T follicular helper cell (primary cell): ENCODE measurements around the gene GADD45A.

Source experiments
- DNase-seq: peaks from one replicate; pipeline ENCODE4 v3.0.0-alpha.2; 2020; ENCODE audit warnings: low read depth

The GADD45A gene

GRCh38 chr1:67668660-67669059 lies 16.3 kb upstream of the GADD45A start:
- DNase-seq: no peak

DNA sequence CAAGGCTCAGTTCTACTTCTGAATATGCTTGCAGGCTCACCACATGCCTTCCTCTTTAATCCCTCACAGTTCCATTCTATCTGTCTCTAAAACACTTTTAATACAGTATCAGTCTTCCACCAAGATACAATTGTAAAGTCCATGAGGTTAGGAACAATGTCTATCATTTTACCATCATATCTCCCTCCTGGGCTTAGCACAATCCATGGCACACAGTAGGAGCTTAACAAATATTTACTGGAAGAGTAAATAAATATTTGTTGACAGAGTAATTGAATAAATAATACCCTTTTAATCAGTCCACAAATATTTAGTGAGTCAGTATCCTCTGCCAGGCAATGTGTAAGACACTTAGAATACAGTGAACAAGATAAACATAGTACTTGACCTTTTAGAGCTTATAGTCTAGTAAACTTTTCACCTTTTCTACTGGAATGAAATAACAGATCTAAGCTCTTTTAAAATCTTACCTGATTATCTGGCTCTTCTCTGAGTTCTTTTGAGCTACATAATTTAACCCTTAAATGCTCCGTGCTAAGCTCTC lies 12.7 kb upstream of the GADD45A start:
- DNase-seq: no peak

DNA sequence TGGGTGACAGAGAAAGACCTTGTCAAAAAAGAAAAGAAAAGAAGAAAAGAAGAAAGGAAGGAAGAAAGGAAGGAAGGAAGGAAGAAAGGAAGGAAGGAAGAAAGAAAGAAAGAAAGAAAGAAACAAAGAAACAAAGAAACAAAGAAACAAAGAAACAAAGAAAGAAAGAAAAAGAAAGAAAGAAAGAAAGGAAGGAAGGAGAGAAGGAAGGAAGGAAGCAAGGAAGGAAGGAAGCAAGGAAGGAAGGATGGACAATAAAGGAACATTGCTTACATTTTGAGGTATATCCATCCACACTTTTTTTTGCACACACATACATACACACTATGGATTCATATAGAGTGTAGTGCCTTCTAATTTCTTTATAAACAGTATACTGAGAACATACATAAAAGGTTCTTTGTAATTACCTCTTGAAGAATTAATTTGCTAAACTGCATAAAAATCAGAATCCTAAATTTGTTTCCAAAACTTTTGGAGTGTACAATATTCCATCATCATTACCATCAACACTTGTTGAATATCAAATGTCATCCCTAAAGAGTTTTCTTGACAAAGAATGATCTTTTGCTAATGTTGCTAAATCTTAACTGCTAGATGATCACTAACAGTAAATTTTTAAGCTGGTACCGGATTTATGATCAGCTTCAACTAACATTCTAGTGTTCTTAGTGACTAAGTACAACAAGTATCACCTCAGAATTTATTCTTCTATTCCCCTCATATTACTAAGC lies 11.4 kb upstream of the GADD45A start:
- DNase-seq: no peak

- DNase-seq: peak; percentile 34
Observed at GRCh38 chr1:67674260-67675011, 10.6 kb upstream of the GADD45A start.

GRCh38 chr1:67675800-67676199 lies 9.2 kb upstream of the GADD45A start:
- no peak for DNase-seq

- DNase-seq: no peak
Observed at GRCh38 chr1:67676287-67676686, 8.7 kb upstream of the GADD45A start.

GRCh38 chr1:67676946-67677345 lies 8.1 kb upstream of the GADD45A start:
- DNase-seq: no peak

DNA sequence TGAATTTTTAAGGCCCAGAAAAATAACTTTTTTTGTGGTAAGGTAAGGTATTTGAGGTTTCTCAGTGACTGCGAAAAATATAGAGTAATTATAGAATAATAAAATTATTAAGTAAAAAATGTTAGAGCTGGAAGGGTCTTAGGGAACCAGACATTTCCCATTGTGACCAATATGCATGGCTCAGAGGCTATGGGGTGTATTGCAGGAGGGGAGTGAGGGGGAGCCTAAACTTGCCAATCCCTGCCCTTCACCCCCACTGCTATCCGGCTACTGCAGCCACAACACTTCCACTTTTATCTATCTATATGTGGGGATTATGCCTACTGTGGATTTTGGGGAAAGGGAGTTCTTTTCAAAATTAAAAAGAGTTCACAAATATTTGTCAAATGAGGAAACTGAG lies 7.6 kb upstream of the GADD45A start:
- no peak for DNase-seq

GRCh38 chr1:67677930-67678329 lies 7.1 kb upstream of the GADD45A start:
- no peak for DNase-seq

DNA sequence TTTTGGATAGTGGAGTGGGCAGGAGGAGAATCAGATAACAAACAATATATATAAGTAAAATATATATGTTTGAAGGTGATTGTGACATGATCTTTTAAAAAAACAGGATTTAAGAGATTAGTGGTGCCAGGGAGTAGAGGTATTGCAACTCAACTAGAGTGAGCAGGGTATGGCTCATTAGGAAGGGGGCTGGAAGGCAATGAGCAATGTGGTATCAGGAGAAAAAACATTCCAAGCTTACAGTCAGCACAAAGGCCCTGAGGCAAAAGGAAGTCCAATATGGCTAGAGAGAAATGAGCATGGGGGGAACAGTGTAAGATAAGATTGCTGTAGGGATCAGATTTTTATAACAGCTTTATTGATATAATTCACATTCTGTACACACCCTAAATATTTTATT lies 5.3 kb upstream of the GADD45A start:
- DNase-seq: no peak

DNA sequence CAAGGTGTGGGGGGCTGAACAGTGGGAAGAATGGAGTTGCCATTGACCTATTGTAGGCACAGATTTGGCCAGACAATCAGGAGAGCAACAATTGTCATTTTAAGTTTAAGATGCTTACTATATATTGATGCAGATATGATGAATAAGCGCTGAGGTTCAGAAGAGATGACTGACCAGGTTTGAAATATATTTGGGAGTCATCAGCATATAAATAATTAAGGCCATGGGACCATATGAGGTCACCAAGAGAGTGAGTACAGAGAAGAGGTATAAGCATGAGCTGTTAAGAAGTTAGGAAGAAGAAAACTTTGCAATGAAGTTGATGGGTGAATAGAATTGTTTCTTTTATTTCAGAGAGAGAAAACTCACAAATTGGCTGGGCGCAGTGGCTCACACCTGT lies 4.5 kb upstream of the GADD45A start:
- DNase-seq: no peak

DNA sequence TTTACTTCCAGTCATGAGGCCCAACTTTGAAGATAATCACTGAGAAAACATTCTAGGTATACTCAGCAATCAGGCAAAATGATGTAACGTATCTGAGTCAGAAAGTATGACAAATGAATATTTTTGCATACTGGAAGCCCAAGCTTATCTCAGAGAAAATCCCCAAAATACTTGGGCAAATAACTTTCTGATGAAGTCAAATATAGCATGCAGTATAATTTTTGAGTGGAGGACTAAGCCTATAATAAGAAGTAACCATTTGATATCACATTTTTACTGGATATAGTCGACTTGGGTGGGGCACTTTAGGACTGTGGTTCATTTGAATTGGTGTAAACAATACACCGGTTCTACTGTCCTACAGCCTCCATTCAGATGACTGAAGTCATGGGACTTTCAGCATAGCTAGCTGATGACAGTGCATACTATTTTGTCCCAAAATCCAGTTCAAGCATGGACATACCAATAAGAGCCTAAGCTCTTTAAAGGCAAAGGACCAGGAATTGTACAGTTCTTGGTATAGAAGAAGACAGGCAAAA lies 2.3 kb upstream of the GADD45A start:
- DNase-seq: no peak

DNA sequence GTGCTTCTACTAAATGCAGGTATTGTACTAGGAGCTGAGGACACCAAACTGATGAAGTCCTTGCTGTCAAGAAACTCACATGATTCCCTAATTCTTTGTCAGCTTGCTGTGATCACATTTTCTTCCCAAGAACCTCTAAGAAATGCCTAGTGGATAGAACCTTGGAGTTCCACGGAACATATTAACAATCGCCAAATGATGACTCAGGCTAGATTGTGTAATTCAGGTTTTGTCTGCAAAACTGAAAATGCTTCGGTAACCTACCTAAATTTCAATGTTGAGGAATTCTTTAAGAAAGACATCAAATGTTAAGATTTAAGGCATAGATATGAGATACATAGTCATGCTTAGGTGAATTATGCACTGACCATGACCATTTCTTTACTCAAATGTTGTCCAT lies 1.7 kb upstream of the GADD45A start:
- DNase-seq: no peak

DNA sequence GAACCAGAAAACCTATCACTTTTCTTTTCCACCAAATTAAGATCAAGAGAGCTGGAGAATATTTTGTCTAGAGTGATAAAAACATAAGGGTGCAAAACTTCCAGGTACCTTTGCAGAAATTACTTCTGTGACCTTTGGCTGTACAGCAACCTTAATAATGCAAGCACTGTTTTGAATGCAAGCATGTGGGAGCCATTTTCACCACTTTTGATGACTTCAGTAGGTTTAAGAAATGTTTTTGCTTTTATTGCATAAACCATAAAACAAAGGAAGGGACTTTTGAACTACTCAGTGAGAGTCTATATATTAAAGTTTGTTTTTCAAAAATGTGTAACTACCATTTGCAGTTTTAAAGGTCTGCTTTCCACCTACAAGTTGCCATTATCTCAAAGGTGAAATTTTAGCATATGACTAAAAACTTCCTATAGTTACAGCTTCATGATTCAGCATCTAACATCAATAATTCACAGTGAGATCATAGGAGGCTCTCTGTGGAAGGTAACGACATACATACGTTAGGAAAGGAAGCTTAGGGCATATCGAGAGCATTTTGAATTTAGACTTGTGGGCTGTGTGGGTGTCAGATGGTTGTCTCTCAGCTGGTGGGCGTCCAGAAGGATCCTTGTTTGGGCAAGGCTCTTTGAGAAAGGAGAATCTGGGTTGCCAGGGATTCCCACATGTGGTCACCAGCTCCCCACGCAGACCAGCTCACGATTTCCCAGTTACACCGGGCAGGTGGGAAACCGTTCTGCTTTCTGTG lies 1.1 kb upstream of the GADD45A start:
- DNase-seq: no peak

DNA sequence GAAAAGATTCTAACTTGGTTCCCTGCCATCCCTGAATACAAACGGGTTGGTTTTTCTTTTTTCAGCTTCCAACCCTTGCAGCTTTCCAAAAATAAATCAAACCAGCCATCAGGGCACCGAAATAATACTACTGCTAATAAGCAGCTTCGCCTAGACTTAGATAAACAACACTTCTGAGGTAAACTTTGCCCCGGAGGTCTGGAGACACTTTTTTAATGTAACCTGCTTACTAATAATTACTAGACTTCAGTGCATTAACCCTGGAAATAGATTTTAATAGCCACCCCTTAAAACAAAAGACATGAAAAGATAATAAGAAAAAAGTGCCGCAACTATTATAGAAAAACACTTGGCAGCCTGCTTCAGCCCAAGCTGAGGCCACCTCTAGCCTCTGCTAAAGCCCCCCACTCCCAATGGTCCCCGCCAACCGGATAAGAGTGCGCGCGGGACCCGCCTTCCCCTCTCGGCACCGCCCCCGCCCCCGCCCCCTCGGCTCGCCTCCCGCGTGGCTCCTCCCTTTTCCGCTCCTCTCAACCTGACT lies 405 bp upstream of the GADD45A start:
- no peak for DNase-seq

- DNase-seq: peak; percentile 32
Observed at GRCh38 chr1:67685558-67686266, 711 bp downstream of the GADD45A start.

- peak; percentile 50 for DNase-seq
Observed at GRCh38 chr1:67686267-67687197, 1.5 kb downstream of the GADD45A start.

GRCh38 chr1:67687198-67687545 lies 2.2 kb downstream of the GADD45A start:
- no peak for DNase-seq

GRCh38 chr1:67687649-67688048 lies 2.6 kb downstream of the GADD45A start:
- no peak for DNase-seq

- DNase-seq: no peak
Observed at GRCh38 chr1:67688526-67689219, 3.7 kb downstream of the GADD45A start.
